Measurements from ENCODE around the gene BEST1. TPM values are rescaled to one million over a fixed set of nuclear protein-coding genes. Genes with fewer than 3 reads are reported as not detected.
A peak's percentile ranks its signal among the peaks of the same experiment; 100 is the strongest.

The BEST1 gene
- total RNA-seq, 1 experiment from 2014 or later: 0.13 TPM

DNA sequence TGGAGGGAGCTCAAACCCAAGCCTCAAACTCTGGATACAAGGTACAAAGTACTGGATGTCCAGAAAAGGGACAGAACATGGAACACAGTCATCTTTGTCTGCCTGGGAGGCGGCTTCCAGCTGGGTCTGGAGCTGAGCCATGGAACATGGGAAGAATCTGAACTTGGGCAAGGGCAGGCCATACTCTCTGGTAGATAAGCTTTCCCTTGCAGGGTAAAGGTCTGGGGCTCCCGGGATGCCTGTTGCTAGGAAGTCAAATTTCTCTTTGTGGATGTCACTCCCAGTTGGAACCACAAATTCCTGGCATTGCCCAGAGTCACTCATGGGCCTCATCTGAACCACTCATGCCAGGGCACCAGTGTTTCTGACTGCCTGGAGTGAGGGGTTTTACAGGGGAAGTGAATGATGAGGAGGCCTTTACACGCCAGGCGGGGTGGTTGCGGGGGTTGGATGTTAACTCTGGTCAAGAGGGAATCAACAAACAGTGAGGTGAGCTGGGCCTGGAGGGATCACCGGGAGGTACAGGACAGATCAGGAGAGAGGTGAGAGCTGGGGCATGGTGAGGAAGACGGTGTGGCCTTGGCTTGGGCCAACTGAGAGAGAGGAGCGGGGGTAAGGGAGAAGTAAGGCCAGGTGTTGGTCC lies 11.5 kb downstream of the BEST1 start:
- intact Hi-C loops (cut with micrococcal nuclease; ENCODE audit: unreplicated experiment): no loop called here
- H3K27ac ChIP-seq (ENCODE audit: low read length): peak overlapping the region; percentile 26; the same call in 1 of the 2 replicates

More for the DNA sequence above, 11.5 kb downstream of the BEST1 start:
- Histone ChIP-seq H3K4me1 (ENCODE audit: control insufficient read depth, insufficient read depth, low read length) (peaks cover 31% of the 10 kb centered on the region), H3K36me3 (ENCODE audit: control insufficient read depth, insufficient read depth, low read length) (peaks cover 20% of the 10 kb centered on the region), H3K4me3 (ENCODE audit: low read depth in 2 of 2, low read length in 2 of 2) (no peak overlapping the region), H3K9me3 (ENCODE audit: control insufficient read depth, insufficient read depth, low read depth, low read length) (no peaks in the 10 kb centered on the region), H3K27me3 (ENCODE audit: control insufficient read depth, insufficient read depth, low read length) (no peaks in the 10 kb centered on the region)
- TF ChIP-seq POLR2AphosphoS5 (IDR thresholded peaks at IDR 0.05; ENCODE audit: low read depth, low read length) (no peak), CTCF (IDR thresholded peaks at IDR 0.05) (no peak), REST (IDR thresholded peaks at IDR 0.05; ENCODE audit: insufficient read depth in 1 of 2, low read depth in 2 of 2, low read length in 1 of 2) (no peak), SIN3A (IDR thresholded peaks at IDR 0.05; ENCODE audit: borderline replicate concordance, insufficient read depth, low read depth, low read length) (no peak), TCF7L2 (IDR thresholded peaks at IDR 0.05; ENCODE audit: low read depth, low read length) (no peak)
- peak; percentile 24 for ATAC-seq
- ChIA-PET POLR2A (interaction anchor here (0.6 kb wide), 1 partner anchor 46 kb away, joined by 4 read pairs; no protein-coding TSS in a partner anchor), CTCF (interaction anchor here (1.3 to 1.6 kb wide), 2 partner anchors 13 to 120 kb away, joined by 4 read pairs; no protein-coding TSS in a partner anchor)
- in situ Hi-C loops (cut with HindIII; ENCODE audit: low pct_unique_long_range_greater_than_20kb, low sequenced_read_pairs): no loop called here
- no peak for DNase-seq (ENCODE audit: low read depth, low spot score)
- no TSS peak for BruUV-seq (replicated peaks)
